Measurements from ENCODE around the gene AGAP2. TPM values are rescaled to one million over a fixed set of nuclear protein-coding genes. Genes with fewer than 3 reads are reported as not detected.

AGAP2 gene
- total RNA-seq, 1 donor = 0.72 TPM

GRCh38 chr12:57694459-57695019, 44.0 kb downstream of the AGAP2 start:
- Histone ChIP-seq H3K27ac (ENCODE audit: low read depth, low read length) (peak overlapping the region; percentile 67), H3K4me1 (ENCODE audit: insufficient read depth, low read length) (peaks cover 6% of the 10 kb centered on the region), H3K27me3 (ENCODE audit: insufficient read depth, low read length) (no peaks in the 10 kb centered on the region), H2AFZ (ENCODE audit: low read length) (peak overlapping the region; percentile 99), H3K4me3 (ENCODE audit: insufficient read depth, low read length) (peak overlapping the region; percentile 86), H3K4me2 (ENCODE audit: insufficient read depth, low read length) (peak overlapping the region; percentile 91), H3K36me3 (ENCODE audit: insufficient read depth, low read length) (peaks cover 26% of the 10 kb centered on the region), H3K9me3 (ENCODE audit: low read depth, low read length) (no peaks in the 10 kb centered on the region), H4K20me1 (ENCODE audit: insufficient read depth, low read length) (no peaks in the 10 kb centered on the region), H3K79me2 (ENCODE audit: insufficient read depth, low read length) (peaks cover 15% of the 10 kb centered on the region)
- TF ChIP-seq CTCF (IDR thresholded peaks at IDR 0.05; ENCODE audit: extremely low read depth, low read depth, low read length) = no peak
- DNase-seq (ENCODE audit: insufficient read length, low spot score, missing footprints) = no peak

- Histone ChIP-seq H3K79me2 (ENCODE audit: insufficient read depth, low read length) (peaks cover 15% of the 10 kb centered on the region), H3K27me3 (ENCODE audit: insufficient read depth, low read length) (no peaks in the 10 kb centered on the region), H2AFZ (ENCODE audit: low read length) (peak within 1 kb of the TSS; percentile 99), H4K20me1 (ENCODE audit: insufficient read depth, low read length) (no peaks in the 10 kb centered on the region), H3K9me3 (ENCODE audit: low read depth, low read length) (no peaks in the 10 kb centered on the region), H3K4me1 (ENCODE audit: insufficient read depth, low read length) (peaks cover 6% of the 10 kb centered on the region), H3K4me2 (ENCODE audit: insufficient read depth, low read length) (peak within 1 kb of the TSS; percentile 91), H3K4me3 (ENCODE audit: insufficient read depth, low read length) (peak within 1 kb of the TSS; percentile 86), H3K36me3 (ENCODE audit: insufficient read depth, low read length) (peaks cover 26% of the 10 kb centered on the region), H3K27ac (ENCODE audit: low read depth, low read length) (peak within 1 kb of the TSS; percentile 67)
- TF ChIP-seq CTCF (IDR thresholded peaks at IDR 0.05; ENCODE audit: extremely low read depth, low read depth, low read length) = peak; percentile 83
- DNase-seq (ENCODE audit: insufficient read length, low spot score, missing footprints) = peak; percentile 96
Measured at GRCh38 chr12:57693659-57694458, 44.7 kb downstream of the AGAP2 start, which contains the start of gene OS9. TSS of gene OS9 (plus strand) at chr12:57694132. CDS start at chr12:57694162, 30 bp downstream.

- no peak for DNase-seq (ENCODE audit: insufficient read length, low spot score, missing footprints)
- H3K4me2 ChIP-seq (ENCODE audit: insufficient read depth, low read length) = peak overlapping the region; percentile 76
- H3K4me1 ChIP-seq (ENCODE audit: insufficient read depth, low read length) = peaks cover 6% of the 10 kb centered on the region
- H3K4me3 ChIP-seq (ENCODE audit: insufficient read depth, low read length) = peak overlapping the region; percentile 52
- no peak overlapping the region for H3K27ac ChIP-seq (ENCODE audit: low read depth, low read length)
- peaks cover 23% of the 10 kb centered on the region for H3K36me3 ChIP-seq (ENCODE audit: insufficient read depth, low read length)
- peak overlapping the region; percentile 88 for H2AFZ ChIP-seq (ENCODE audit: low read length)
- no peaks in the 10 kb centered on the region for H4K20me1 ChIP-seq (ENCODE audit: insufficient read depth, low read length)
- peaks cover 15% of the 10 kb centered on the region for H3K79me2 ChIP-seq (ENCODE audit: insufficient read depth, low read length)
- H3K9me3 ChIP-seq (ENCODE audit: low read depth, low read length) = no peaks in the 10 kb centered on the region
- no peaks in the 10 kb centered on the region for H3K27me3 ChIP-seq (ENCODE audit: insufficient read depth, low read length)
- TF ChIP-seq CTCF (IDR thresholded peaks at IDR 0.05; ENCODE audit: extremely low read depth, low read depth, low read length) = no peak
Measured at GRCh38 chr12:57693317-57693658, 45.3 kb downstream of the AGAP2 start.

GRCh38 chr12:57692500-57692899, 46.0 kb downstream of the AGAP2 start:
- no peak overlapping the region for H3K4me3 ChIP-seq (ENCODE audit: insufficient read depth, low read length)
- no peak overlapping the region for H2AFZ ChIP-seq (ENCODE audit: low read length)
- DNase-seq (ENCODE audit: insufficient read length, low spot score, missing footprints) = no peak
- H3K79me2 ChIP-seq (ENCODE audit: insufficient read depth, low read length) = peaks cover 15% of the 10 kb centered on the region
- TF ChIP-seq CTCF (IDR thresholded peaks at IDR 0.05; ENCODE audit: extremely low read depth, low read depth, low read length) = no peak
- H3K27me3 ChIP-seq (ENCODE audit: insufficient read depth, low read length) = peaks cover under 1% of the 10 kb centered on the region
- H3K4me1 ChIP-seq (ENCODE audit: insufficient read depth, low read length) = peaks cover 6% of the 10 kb centered on the region
- no peaks in the 10 kb centered on the region for H3K9me3 ChIP-seq (ENCODE audit: low read depth, low read length)
- H3K27ac ChIP-seq (ENCODE audit: low read depth, low read length) = no peak overlapping the region
- peaks cover 16% of the 10 kb centered on the region for H3K36me3 ChIP-seq (ENCODE audit: insufficient read depth, low read length)
- H4K20me1 ChIP-seq (ENCODE audit: insufficient read depth, low read length) = no peaks in the 10 kb centered on the region
- no peak overlapping the region for H3K4me2 ChIP-seq (ENCODE audit: insufficient read depth, low read length)
